Daoy (cell line): ENCODE results near the gene STEAP4. TPM values are rescaled to one million over a fixed set of nuclear protein-coding genes. Genes with fewer than 3 reads are reported as not detected.
A peak's percentile ranks its signal among the peaks of the same experiment; 100 is the strongest.
"Not testable (repeated sequence)": the region's sequence is repeated elsewhere in the genome, so short reads cannot be mapped to it uniquely, and the experiment has no call there.

Source experiments
- DNase-seq: peaks from one replicate; pipeline ENCODE4 v3.0.0-alpha.2; 2015; ENCODE audit warnings: low read depth
- total RNA-seq: library from RNA; depleted of rRNA; stranded (reverse); fragments of >200 nt; shearing (Covaris generic); gene quantifications from 2 replicates; pipeline ENCODE4 v1.2.3, GENCODE V29; 2014

STEAP4 gene
- total RNA-seq, 1 experiment from 2014 or later, result not detected

GRCh38 chr7:88268051-88268450 is 38.6 kb downstream of the STEAP4 start:
- DNase-seq, result no peak

- no peak for DNase-seq
Measured at GRCh38 chr7:88267421-88267820, 39.3 kb downstream of the STEAP4 start.

- peak; percentile 3 for DNase-seq
Measured at GRCh38 chr7:88264987-88265386, 41.7 kb downstream of the STEAP4 start.

- DNase-seq, result no peak
Measured at GRCh38 chr7:88262562-88262961, 44.1 kb downstream of the STEAP4 start.

- DNase-seq, result no peak
Measured at GRCh38 chr7:88260719-88261118, 46.0 kb downstream of the STEAP4 start.

GRCh38 chr7:88259656-88260380 is 46.9 kb downstream of the STEAP4 start:
- DNase-seq, result no peak

- DNase-seq, result not testable (repeated sequence)
Measured at GRCh38 chr7:88258296-88258695, 48.4 kb downstream of the STEAP4 start.

- no peak for DNase-seq
Measured at GRCh38 chr7:88256906-88257305, 49.8 kb downstream of the STEAP4 start.

GRCh38 chr7:88254721-88255424 is 51.8 kb downstream of the STEAP4 start:
- DNase-seq, result peak; percentile 23

- no peak for DNase-seq
Measured at GRCh38 chr7:88253640-88254039, 53.1 kb downstream of the STEAP4 start.

GRCh38 chr7:88244258-88244657 is 62.4 kb downstream of the STEAP4 start:
- no peak for DNase-seq

- DNase-seq, result no peak
Measured at GRCh38 chr7:88243345-88243909, 63.3 kb downstream of the STEAP4 start.

GRCh38 chr7:88239852-88240251 is 66.8 kb downstream of the STEAP4 start:
- DNase-seq, result no peak

GRCh38 chr7:88233828-88234227 is 72.9 kb downstream of the STEAP4 start:
- DNase-seq, result no peak

GRCh38 chr7:88230646-88231045 is 76.0 kb downstream of the STEAP4 start:
- DNase-seq, result no peak

- DNase-seq, result no peak
Measured at GRCh38 chr7:88229302-88229995, 77.2 kb downstream of the STEAP4 start.

GRCh38 chr7:88226886-88227516 is 79.7 kb downstream of the STEAP4 start:
- peak; percentile 49 for DNase-seq

GRCh38 chr7:88226201-88226600 is 80.5 kb downstream of the STEAP4 start:
- DNase-seq, result no peak

- peak; percentile 15 for DNase-seq
Measured at GRCh38 chr7:88224601-88225275, 82.0 kb downstream of the STEAP4 start.

- DNase-seq, result no peak
Measured at GRCh38 chr7:88223265-88223664, 83.4 kb downstream of the STEAP4 start.
